Uterus (tissue), 2 donors: ENCODE results near the gene ANO4.

Source experiments
- POLR2A ChIP-seq, 2 donors: fragments of 450-650 bp; IDR thresholded peaks; one replicate each; pipeline ENCODE4 v1.6.1; 2016; ENCODE audit warnings: antibody characterized with exemption in 2 of 2, mild to moderate bottlenecking in 1 of 2, moderate library complexity in 1 of 2
- TF ChIP-seq, protein P1 (sequence below), 4 experiments: fragments of 200-600 bp in 2 of 4; fragments of 450-650 bp in 2 of 4; sonication (generic) in 2 of 4; IDR thresholded peaks; one replicate each; pipeline ENCODE4 v1.5.1; 2016 to 2019; ENCODE audit warnings: antibody characterized with exemption in 4 of 4, mild to moderate bottlenecking in 2 of 4, moderate library complexity in 1 of 4

DNA sequence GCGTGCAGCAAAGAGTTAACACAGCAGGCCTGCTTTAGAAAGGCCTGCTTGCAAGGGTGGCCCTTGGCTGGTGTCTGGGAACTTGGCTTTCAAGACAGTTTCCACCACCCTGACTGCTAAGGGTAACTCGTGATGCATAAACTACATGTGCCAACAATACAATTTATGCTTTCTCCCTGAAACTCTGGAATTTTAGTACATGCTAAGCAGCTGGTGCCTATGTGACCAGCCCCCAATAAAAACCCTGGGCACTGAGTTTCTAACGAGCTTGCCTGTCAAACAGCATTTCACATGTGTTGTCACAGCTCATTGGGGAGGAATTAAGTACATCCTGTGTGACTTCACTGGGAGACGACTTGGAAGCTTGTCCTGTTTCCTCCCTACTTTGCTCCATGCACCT is 282.3 kb downstream of the ANO4 start:
- TF ChIP-seq, protein P1, sequence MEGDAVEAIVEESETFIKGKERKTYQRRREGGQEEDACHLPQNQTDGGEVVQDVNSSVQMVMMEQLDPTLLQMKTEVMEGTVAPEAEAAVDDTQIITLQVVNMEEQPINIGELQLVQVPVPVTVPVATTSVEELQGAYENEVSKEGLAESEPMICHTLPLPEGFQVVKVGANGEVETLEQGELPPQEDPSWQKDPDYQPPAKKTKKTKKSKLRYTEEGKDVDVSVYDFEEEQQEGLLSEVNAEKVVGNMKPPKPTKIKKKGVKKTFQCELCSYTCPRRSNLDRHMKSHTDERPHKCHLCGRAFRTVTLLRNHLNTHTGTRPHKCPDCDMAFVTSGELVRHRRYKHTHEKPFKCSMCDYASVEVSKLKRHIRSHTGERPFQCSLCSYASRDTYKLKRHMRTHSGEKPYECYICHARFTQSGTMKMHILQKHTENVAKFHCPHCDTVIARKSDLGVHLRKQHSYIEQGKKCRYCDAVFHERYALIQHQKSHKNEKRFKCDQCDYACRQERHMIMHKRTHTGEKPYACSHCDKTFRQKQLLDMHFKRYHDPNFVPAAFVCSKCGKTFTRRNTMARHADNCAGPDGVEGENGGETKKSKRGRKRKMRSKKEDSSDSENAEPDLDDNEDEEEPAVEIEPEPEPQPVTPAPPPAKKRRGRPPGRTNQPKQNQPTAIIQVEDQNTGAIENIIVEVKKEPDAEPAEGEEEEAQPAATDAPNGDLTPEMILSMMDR (IDR thresholded peaks at IDR 0.05): no peak
- TF ChIP-seq POLR2A (IDR thresholded peaks at IDR 0.05): no peak
